HG03342 (cell line): ENCODE results near the gene LMNB1.
A peak's percentile ranks its signal among the peaks of the same experiment; 100 is the strongest.
"Not testable (repeated sequence)": the region's sequence is repeated elsewhere in the genome, so short reads cannot be mapped to it uniquely, and the experiment has no call there.

ENCODE experiments used
- ATAC-seq: cut with Tn5 transposase; IDR thresholded peaks from one replicate; pipeline ENCODE4 v1.9.1; 2021; ENCODE audit warnings: mild to moderate bottlenecking, moderate library complexity; ENCODE audit not compliant: unreplicated experiment

LMNB1 gene

DNA sequence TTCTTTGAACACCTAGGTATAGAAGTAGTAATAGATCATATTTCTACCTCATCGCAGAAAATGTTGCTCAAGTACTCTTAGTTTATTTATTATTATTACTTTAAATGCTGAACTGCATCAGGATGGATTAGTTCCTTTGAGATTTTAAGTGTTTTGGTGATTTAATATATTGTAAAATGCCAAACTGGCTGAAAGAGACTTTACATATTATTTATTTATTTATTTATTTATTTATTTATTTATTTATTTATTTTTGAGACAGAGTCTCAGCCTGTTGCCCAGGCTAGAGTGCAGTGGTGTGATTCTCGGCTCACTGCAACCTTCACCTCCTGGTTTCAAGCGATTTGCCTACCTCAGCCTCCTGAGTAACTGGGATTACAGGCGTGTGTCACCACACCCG, 42.3 kb downstream of the LMNB1 start:
- no peak for ATAC-seq

DNA sequence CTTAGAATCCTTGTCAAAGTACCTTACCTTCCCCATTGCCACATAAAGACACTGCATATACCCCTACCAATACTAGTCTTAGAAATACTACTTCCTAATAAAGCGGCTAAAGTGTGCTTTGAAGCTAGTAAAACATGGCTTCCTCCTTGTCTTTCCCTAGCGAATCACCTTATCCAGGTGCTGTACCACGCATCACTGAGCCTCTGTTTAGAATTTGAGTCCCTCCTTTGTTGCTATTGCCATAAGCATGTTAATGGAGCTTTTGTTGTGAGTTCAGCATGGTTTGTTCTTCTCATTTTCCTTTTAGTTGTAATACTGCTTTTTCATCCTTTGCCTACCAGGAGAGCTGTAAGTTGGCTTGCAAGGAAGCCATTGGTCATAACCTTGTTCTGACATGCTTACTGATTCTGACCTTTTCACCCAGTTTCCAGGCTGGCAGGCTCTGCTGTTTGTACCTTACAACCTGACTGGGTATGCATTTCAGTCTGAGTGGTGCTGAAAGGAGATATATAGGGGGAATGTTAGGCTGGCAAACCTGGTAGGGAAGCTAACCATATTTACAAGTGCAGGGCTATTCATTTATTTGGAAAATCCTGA, 49.8 kb downstream of the LMNB1 start:
- ATAC-seq: no peak

DNA sequence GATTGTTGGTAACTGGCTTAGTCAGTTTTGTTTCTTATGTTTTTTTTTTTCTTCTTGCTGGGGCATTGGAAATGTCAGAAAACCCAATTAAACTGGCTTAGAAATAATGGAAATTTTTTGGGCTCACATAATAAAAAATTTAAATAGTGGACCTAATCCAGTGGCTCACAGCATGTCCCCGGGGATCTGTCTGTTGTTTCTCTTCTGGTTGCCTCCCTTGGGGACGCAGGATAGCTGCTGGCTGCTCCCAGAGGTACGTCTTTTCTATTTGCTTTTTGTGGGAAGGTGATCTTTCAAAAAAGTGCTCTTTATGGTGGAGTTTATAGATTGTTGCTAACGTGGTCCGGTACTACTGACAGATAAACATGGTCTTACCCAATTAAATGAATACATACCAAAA, 52.2 kb downstream of the LMNB1 start:
- ATAC-seq: no peak

DNA sequence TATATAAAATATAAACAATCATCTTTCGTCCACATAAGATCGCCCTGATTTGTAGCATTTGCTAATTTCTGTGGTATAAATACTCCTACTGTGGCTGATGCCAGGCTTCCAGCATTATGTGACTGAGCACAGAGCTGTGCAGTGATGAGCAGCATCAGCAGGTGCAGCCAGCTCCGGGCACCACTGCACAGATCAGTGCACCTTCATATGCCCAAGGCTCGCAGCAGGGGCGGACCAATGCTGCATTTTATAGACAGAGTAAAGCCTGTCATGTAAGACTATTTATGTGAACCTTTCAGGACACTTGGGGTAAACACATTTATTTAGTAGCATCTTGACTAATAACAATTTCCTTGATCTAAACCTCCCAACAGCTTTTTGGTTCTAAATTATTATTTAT, 53.1 kb downstream of the LMNB1 start:
- no peak for ATAC-seq

DNA sequence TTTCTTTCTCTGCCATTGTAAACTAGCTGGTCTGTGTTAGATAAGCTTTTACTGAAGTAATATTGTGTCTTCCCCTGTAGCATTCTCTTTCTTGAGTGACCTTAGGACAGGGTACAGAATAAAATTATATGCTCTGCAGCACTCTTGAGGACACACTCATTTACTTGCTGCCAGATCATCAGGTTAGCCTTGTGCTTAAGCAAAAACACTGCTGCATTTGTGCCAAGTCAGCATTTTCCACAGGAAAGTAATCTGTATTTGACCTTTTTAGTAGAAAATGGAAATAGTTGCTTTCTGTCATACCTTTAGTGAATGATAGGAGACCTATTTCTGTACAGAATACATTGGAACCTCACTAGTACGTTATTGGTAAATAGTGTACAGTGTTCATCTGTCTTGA, 54.2 kb downstream of the LMNB1 start:
- ATAC-seq: no peak

DNA sequence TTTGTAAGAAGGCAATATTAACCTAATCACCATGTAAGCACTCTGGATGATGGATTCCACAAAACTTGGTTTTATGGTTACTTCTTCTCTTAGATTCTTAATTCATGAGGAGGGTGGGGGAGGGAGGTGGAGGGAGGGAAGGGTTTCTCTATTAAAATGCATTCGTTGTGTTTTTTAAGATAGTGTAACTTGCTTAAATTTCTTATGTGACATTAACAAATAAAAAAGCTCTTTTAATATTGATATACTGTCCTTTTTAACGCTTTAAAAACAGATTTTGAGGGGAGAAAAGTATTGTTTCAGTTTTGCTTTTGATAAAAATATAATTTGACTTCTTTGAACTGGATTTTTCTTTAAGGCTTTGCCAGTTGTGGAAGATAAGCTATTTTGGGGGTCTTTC, 59.8 kb downstream of the LMNB1 start:
- ATAC-seq: no peak

DNA sequence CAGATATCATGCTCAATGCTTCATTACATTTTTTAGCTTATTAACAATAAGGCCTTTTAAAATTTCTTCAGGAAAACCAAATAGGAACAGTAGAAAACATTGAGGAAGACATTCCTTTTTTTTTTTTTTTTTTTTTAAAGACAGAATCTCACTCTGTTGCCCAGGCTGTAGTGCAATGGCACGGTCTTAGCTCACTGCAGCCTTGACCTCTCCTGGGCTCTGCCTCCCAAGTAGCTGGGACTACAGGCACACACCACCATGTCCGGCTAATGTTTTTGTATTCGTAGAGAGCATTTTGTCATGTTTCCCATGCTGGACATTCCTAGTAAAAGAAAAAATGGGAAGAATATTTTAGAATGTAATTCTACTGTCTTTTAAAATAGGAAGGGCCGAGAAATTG, 60.3 kb downstream of the LMNB1 start:
- ATAC-seq: no peak

DNA sequence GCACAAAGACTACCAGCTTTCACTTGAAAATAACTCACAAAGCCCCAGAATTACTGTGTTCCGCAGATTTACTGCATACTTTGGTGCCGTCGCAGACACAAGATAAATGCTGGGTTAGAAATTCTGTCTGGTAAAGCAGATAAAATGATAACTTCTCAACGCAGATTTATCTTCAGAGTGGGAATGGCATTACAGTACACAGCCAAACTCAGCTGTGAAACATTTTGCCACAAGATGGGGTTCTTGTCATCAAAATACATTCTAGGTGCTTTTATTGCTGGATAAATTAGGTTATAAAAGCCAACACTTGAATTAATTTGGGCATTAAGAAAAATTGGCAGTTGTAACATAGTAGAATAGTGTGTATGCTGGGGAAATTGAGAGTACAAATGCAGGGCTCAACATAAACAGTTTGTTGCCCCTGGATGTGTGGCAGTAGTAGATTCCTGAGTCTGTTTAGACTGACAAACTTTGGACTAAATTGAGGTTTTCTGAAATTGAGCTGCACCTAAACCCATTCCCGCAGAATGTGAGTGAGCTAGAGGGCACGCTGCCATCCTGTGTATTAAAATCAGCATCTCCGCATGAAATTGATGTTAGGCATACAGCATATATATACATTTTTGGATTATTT, 61.1 kb downstream of the LMNB1 start:
- ATAC-seq: no peak

DNA sequence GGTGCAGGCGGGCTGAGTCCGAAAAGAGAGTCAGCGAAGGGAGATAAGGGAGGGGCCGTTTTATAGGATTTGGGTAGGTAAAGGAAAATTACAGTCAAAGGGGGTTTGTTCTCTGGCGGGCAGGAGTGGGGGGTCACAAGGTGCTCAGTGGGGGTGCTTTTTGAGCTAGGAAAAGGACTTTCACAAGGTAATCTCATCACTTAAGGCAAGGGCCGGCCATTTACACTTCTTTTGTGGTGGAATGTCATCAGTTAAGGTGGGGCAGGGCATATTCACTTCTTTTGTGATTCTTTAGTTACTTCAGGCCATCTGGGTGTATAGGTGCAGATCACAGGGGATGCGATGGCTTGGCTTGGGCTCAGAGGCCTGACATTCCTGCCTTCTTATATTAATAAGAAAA, 62.5 kb downstream of the LMNB1 start:
- not testable (repeated sequence) for ATAC-seq

DNA sequence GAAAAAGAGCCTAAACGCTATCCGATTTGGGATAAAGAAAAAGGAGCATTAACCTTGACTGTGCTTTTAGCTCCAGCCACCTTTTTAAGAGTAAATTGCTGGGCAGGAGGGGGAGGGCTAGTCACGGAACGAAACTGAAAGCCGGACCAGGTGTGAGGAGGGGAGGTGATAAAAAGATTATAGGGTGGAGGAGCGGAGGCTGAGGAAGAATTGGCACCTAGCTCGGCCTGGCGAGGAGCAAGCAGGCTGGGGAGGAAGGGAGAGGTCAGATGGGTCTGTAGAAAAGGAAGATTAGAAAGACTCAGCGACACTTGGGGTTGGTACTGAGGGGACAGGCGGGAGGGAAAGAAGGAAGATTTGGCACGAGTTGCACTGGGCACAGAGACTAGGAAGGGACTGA, 66.4 kb downstream of the LMNB1 start:
- not testable (repeated sequence) for ATAC-seq

DNA sequence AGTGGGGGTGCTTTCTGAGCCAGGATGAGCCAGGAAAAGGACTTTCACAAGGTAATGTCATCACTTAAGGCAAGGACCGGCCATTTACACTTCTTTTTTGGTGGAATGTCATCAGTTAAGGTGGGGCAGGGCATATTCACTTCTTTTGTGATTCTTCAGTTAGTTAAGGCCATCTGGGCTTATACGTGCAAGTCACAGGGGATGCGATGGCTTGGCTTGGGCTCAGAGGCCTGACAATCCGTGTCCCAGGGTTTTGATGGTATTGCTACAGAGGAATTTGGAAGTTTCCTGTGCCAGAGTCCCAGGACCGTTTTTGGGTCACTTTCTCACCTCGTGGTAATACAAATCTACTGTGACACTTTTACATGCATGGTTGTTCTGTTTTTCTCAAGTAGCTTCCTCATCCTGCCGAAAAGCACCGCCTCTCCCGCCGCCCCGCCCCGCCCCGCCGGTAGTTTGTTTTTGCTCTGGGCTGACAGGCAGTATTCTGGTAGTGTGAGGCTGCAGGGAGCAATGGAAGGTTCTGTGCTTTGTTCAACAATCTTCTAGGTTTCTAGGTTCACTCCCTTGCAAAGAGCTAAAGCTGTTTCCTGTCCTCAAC, 68.6 kb downstream of the LMNB1 start:
- ATAC-seq: peak; percentile 96

DNA sequence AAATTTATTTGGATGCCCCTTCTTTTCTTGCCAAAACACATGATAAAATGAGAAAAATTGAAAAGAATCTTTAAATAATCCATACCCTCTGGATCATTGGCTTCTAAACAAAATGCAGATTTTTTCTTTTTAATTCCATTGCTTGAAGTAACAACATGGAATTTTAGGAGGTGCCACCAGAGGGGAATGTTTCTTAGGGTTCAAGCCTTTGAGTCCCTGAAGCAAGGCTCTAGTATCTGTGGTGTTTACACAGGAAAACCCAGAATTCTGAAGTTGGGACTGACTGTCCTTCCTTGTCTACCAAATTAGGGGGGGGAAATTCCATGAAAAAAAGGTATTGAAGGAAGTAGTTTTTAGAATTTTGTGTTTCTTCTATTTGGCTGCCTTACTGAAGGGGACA, 69.4 kb downstream of the LMNB1 start:
- ATAC-seq: no peak

DNA sequence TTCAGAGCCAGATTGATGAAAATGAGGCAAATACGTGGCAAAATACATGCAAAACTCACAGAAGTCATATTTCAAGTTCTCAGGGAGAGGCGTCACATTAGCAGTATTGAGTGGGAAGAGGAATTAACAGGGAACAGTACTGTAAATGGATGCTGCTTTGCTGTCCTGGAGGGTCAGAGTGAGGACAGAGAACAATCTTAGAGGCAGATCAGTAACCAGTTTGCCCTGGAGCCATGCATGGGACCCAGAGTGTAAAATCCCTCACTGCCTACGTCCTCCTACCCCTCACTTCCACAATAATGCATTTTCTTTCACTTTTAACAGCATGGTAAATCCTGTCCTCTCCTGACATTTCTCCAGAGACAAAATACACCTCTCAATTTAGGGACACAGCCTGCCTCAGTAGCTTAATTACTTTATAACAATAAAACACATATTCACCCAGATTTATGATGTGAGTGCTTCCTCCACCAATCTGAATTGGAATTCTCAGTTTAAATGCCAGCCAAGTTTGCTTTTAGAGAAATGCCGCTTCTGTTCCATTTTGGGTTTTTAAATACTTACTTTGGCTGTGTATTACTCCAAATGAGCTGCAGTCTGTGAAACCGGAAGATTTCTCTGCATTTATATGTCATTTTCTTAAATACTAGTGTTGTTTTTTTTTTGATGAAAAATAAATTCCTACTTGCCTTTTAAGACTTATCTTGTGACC, 70.0 kb downstream of the LMNB1 start:
- no peak for ATAC-seq

DNA sequence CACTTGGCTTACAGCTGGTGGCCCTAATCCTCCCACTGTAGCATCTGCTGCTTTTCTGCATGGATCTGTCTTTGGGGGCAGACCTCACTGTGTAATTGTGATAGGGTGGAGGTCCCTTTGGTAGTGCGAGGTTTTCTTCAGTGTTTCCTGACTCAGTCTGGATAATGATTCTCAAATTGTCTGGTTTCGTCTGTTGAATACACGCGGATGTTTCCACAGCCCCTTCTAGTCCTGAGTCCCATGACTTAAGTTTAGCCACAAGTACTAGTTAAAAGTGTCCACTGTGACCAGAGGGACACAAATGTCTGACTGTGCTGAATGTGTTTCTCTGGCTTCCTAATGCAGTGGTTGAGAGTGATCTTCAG, 70.5 kb downstream of the LMNB1 start:
- ATAC-seq: no peak

DNA sequence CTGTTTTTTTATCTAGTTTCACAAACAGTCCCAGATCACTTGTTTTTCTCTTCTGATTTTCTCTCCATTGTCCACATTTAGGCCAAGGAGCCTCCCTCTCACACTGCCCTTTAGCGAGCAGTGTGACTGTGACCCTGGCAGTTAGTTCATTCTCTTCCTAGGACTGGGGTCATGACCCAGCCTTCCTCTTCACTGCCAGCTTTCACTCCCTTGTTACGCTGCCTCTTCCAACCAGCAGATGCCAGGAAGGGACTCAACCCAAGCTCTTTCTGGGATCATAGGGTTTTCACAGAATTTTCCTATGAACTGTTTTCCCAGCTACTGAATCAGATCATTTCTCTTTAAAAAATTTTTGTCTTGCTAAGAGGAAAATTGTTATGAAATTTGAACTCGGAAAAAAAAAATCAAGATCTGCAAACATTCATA, 70.9 kb downstream of the LMNB1 start:
- no peak for ATAC-seq

DNA sequence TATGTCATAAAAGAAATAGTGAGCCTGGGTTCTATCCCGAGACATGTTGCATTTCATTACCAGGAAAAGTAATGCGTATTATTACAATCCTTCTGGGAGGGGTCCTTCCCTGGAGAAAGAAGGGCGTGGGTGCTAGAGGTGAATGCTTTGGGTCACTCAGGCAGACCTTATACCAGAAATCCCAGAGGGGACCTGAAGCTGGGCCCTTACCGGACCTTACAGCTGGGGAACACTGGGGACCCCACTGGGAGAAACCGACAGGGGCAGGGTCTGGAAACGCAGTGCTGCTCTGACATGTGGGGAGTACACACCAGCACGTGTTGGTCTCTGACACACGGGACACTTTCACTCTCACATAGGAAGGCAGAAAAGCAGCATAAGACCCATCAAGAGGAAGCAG, 71.3 kb downstream of the LMNB1 start:
- no peak for ATAC-seq

DNA sequence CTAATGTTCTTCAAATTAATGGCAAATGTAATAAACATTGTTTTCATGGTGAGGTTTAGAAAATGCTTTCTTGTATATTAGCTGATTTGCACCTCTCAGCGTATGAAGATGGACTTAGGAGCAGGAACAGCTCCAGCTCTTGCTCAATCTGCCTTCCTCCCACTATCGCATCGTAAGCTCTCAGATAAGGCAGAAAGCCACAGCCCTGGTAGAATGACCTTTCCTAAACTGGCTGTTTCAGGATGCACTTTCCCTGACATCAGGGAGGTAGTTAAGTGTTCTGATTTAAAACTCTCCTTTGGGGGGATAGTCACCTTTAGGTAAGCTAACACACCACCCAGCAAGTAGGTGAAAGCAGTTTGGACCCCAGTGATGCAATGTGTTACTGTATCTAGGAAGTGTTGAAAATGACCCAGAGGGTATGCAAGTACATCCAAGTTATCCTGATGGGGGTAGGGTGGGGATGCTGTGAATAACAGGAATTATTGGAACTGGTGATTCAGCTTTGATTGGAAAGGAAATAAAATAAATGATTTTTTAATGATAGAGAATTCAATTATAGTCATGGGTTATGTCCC, 72.3 kb downstream of the LMNB1 start:
- ATAC-seq: no peak

DNA sequence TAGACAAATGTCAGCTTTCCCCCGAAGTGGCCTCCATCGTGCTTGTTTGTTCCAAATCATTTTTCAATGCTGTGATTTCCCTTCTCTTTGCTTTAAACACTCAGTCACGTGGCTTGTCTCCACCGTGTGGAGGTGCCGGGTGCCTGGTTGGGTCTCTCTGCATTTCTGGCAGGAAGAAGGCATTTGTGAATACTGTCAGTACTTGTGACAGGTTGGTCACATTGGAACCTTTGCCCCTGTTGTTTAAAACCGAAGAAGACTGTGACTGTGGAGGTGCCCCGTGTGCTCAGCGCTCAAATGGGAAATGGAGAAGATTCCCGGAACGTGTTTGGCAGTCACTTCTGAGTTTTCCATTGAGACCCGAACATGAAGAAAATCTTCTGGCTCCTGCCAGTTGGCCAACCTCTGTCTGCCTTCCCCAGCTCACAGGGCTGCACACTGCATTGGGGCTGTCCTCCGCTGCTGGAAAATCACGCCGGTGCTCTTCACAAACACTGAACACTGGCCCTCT, 74.6 kb downstream of the LMNB1 start:
- no peak for ATAC-seq

DNA sequence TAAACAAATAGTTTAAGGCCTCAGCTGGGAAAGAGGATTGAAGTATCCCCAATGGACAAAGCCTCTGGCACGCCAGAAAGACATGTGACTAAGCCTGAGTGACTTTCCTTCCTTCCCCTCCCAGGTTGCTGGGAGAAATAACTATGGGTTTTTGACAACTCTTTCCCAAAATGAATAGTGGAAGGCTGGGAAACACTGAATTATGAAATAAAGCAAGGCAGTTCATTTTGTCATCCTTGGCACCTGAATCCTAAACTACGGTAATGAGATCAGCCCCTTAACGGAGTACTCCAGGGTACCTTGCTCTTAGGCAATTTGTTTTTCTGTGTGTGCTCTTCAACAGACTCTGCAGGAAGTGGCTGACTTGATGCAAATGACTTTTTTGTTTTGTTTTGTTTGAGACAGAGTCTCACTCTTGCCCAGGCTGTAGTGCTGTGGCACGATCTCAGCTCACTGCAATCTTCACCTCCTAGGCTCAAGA, 75.2 kb downstream of the LMNB1 start:
- ATAC-seq: peak; percentile 91

DNA sequence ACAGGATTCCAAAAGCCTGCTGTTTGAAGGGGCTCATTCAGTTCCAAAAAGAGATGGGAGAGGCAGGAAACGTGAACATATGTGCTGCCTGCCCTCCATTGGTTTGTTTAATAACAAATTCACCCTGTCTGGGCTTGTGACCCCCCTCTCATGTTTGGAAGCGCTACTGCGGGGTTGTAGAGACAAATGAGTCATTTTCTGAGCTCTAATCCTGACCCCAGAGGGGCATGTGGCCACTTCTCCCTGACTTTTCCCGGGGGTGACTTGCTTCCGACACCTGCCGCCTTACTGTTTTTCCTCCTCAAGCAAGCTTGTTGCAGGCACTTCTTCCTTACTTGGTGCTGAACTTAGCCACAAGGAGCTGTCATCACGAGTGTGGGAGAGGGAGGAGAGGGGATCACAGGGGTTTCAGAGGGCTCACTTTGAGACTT, 75.9 kb downstream of the LMNB1 start:
- ATAC-seq: no peak

DNA sequence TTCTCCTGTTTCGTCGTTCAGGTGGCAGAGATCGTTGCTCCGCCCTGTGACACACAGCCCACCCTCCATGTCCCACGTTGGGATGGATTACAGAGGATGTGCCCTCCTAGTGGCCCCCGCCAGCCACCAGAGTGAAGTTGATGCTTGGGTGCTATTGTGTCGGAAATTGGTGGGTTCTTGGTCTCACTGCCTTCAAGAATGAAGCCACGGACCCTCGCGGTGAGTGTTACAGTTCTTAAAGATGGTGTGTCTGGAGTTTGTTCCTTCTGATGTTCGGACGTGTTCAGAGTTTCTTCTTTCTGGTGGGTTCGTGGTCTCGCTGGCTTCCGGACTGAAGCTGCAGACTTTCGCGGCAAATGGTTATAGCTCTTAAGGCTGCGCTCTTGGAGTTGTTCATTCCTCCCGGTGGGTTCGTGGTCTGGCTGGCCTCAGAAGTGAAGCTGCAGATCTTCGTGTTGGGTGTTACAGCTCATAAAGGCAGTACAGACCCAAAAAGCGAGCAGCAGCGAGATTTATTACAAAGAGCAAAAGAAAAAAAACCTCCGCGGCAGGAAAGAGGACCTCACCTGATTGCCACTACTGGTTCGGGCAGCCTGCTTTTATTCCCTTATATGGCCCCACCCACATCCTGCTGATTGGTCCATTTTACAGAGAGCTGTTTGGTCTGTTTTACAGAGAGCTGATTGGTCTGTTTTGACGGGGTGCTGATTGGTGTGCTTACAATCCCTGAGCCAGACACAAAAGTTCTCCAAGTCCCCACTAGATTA, 76.8 kb downstream of the LMNB1 start:
- ATAC-seq: not testable (repeated sequence)
